SKM-1 treated with dmso at 0.1 percent for 144 hours (cell line): ENCODE data around the gene SUCLG2.

ENCODE experiments used
- DNase-seq: peaks from one replicate; lab custom pipeline; 2025; ENCODE audit not compliant: unreplicated experiment; lab: John Stamatoyannopoulos, UW

Gene SUCLG2, protein sequence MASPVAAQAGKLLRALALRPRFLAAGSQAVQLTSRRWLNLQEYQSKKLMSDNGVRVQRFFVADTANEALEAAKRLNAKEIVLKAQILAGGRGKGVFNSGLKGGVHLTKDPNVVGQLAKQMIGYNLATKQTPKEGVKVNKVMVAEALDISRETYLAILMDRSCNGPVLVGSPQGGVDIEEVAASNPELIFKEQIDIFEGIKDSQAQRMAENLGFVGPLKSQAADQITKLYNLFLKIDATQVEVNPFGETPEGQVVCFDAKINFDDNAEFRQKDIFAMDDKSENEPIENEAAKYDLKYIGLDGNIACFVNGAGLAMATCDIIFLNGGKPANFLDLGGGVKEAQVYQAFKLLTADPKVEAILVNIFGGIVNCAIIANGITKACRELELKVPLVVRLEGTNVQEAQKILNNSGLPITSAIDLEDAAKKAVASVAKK

DNA sequence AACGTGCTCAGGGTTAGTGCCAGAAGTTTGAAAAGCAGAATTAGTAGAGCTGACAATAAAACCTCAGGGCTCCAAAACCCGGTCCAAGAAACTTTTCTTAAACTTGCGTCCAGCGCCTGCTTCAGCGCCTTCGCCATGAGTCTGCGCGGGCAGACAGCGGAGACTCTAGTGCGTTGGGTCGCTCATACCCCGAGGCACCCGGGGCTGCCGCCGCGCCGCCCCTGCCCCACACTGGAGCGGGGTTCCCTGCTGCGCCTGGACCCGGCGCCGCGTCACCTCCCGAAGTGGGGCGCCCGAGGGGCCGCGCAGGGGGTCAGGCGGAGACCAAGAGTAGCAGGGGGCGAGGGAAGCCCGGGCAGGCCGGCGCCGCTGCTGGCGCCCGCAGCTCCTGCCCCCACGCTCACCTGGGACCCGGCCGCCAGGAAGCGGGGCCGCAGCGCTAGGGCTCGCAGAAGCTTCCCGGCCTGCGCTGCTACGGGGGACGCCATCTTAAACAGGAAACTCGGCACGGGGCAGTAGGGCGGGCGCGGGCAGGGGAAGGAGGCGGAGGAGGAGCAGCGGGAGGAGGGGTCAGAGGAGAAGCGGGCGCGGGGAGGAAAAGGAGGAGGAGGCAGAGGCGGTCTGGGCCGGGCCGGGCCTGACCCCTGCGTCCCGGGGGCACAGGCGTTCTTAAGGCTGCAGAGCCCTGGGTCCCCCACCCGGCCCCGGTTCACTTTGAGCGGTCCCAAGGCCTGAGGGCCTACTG lies at the start of gene SUCLG2:
TSS of gene SUCLG2 (minus strand) at position 514 of the 745 bp plus-strand sequence. CDS start at position 488, 26 bp downstream.
- DNase-seq, result peak; percentile 67

DNA sequence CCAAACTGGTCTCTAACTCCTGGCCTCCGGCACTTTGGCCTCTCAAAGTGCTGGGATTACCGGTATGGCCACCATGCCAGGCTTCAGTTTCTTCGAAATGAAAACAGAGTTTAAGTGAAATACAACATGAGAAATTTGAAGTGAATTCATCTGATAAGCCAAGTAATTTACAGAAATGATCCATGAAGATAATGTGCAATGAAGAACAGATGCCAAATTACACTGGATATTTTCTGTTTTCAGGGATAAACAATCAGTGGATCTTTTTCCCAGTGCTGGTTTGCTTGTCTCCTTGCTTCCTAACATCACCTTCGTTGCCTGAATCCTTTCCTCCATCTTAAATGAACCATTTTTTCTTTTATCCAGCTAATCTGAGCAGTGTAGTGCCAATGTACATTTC lies 46.2 kb upstream of the SUCLG2 start:
- no peak for DNase-seq

DNA sequence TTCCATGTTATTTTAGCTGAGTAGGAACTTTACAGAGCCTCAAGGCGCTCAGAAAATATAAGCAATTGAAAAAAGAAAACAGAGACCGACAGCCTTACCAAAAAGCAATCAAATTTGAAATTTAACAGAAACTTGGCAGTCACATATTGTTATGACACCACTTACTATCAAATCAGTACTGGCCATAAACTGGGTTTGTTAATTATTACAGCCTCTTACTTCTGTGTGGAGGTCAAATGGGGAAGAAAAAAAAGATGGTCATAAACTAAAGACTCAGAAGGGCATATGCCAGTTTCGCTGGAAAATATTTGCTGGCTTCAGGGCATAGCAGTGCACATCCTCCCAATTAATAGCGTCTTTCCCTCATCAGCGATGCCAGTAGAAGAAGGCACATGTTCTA lies 45.5 kb upstream of the SUCLG2 start:
- no peak for DNase-seq

DNA sequence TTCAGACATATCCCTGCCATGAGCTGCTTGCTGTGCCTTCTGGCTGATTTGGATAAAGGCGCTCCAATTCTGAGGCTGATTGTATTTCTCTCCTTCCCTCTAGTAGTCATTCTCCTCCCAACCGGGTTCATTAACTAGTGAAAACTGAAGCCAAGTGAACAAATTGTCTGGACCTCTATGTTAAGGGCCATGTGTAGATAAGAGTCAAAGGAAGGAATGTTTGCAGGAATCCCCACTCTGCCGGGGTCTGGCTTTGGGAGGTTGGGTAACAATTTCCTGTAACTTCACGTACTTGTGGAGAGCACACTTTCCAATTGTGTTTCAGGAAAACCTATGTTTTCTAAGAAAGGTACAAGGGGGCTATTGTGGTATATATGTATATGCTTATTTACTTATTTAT lies 38.2 kb upstream of the SUCLG2 start:
- DNase-seq, result no peak

DNA sequence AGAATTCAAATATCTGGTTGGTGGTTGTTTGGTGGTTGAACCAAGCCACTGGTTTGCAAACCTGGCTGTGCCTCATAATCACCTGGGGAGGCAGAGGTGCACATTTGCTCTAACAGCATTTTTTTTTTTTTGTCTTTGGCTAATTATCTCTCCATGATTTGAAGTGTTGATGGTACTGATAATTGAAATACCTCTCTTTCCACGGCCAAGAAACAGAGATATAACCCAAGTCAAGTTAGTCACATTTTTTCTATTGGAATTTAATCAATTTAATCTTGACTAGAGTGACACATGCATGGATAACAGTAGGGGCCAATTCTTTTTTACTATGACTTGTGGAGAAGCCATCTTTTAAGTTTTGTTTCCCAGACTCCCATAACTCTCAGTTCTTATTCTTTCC lies 37.5 kb upstream of the SUCLG2 start:
- DNase-seq, result no peak

DNA sequence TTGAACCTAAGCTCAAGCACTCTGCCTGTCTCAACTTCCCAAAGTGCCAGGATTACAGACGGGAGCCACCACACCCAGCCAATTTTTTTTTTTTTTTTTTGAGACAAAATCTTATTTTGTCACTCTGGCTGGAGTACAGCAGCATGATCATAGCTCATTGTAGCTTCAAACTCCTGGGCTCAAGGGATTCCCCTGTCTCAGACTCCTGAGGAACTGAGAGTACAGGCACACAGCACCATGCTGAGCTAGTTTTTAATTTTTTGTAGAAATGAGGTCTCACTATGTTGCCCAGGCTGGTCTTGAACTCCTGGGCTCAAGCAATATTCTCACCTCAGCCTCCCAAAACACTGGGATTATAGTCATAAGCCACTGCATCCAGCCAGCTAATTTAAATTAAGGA lies 36.8 kb upstream of the SUCLG2 start:
- no peak for DNase-seq

DNA sequence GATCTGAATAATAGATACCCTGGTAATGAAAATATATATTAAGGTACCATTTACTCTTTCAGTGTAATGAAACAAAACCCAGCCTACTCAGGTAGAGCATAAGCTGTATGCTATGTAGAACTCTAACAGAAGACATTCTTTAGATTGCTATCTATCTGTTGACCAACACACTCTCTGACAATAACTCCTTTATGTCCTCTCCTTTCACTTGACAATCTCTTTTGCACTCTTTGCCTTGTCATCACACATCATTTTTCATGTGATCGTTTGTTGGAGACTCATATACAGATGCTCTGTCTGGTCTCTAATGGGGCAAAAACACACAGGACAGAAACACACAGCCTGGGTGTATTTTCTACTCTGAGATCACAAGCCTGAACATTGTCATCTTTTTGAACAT lies 35.4 kb upstream of the SUCLG2 start:
- DNase-seq, result no peak

DNA sequence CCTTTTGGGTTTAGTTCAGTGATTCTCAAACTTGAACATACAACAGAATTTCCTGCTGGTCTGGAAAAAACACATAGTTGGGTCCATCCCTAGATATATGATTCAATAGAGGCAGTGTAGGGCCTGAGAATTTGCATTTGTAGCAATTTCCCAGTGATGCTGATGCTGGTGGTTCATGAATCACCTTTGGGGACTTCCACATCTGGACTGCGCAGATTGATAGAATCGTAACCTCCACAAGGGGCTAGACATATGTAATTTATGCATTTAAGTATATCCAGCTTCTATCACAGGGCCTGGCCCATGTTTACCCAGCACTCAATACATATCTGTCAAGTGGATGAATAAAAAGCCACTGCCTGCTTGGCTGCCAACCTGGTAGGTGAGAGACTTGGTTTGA lies 33.8 kb upstream of the SUCLG2 start:
- DNase-seq, result no peak

DNA sequence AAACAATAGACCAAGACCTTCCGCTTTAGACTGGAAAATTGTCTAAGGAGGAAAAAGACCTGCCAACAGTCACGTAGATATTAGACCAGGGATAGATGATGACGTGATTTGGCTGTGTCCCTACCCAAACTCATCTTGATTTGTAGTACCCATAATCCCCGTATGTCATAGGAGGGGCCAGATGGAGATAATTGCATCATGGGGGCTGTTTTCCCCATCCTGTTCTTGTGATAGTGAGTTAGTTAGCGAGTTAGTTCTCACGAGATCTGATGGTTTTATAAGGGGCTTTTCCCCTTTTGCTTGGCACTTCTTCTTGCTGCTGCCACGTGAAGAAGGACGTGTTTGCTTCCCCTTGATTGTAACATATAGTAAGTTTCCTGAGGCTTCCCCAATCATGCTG lies 31.7 kb upstream of the SUCLG2 start:
- no peak for DNase-seq

DNA sequence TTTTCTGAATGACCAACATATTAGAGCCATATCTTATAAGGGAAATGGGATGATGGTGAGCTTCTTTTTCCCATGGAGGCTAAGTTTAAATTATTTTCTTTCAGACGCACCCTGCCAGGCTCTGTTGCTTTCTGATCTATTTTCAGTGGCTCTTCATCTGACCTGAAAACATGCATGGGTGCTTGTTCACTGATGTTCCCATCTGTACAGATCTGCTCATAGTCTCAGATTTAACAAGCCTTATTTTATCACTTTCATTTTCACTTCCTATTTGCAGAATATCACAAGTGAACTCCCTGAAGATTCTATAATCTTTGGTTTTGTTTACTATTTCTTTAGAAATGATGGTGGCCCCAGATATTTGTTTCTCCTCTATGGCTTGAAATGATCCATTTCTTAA lies 31.1 kb upstream of the SUCLG2 start:
- DNase-seq, result no peak

DNA sequence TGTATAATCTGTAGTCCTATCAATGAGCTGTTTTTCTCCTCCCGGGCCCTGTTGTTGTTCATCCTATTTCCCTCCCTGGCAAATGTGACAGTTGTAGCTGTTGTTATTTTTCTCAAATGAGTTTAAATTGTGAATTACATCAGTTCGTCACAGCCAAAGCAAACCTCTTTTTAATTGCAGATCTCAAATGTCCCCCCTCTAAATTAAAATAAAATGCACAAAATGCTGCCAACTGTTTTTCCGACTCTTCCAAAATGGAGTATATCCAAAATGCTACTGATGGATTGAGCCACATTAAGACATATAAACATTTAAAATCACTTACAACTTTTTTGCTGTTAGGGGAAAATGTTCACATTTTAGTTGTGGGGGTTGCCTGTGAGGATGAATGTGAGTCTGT lies 29.8 kb upstream of the SUCLG2 start:
- DNase-seq, result no peak

DNA sequence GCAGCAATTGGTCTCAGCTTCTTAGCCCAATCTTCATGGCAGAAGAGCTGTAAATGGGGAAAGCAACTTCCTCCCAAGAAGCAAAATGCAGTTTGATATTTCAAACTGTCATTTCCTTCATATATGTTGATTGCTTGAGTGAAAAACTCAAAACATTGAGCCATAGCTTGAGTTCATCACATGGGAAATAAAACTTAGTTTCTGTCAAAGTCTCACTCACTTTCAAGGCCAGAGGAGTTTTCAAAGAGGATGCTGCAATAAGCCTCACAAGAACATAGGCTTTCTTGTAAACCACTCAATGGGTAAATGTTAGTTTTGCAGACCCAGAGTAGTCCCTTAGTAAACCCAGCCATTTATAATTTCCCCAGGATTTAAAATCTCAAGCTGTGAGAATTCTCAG lies 29.1 kb upstream of the SUCLG2 start:
- no peak for DNase-seq

DNA sequence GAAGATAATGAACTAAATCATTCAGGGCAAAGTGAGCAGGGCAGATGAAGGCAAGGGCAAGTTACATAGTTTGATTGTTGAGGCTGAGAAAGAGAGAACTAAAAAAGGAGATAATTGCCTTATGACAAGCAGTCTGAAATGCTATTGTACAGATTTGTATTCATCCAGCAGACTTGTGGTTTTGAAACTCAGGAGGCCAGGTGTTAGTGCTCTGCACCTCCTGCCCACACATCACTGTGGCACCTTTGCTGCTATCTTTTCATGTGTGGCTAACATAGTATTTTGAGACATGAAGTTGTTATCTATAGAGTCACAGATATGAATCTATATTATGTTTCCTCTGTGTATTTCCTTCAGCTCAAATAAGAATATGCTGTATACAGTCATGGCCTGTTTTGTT lies 24.3 kb upstream of the SUCLG2 start:
- DNase-seq, result no peak

DNA sequence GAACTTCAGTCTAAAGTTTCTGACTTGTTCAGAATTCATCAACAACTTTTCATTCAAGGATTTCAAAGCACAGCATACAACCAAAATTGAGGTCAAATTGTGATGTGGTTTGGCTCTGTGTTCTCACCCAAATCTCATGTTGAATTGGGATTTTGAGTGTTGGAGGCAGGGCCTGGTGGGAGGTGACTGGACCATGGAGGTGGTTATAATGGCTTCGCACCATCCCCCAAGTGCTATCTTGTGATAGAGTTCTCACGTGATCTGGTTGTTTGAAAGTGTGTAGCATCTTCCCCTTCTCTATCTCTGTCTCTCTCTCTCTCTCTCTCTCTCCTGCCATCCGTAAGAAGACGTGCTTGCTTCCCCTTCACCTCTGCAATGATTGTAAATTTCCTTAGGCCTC lies 19.6 kb upstream of the SUCLG2 start:
- DNase-seq, result no peak

DNA sequence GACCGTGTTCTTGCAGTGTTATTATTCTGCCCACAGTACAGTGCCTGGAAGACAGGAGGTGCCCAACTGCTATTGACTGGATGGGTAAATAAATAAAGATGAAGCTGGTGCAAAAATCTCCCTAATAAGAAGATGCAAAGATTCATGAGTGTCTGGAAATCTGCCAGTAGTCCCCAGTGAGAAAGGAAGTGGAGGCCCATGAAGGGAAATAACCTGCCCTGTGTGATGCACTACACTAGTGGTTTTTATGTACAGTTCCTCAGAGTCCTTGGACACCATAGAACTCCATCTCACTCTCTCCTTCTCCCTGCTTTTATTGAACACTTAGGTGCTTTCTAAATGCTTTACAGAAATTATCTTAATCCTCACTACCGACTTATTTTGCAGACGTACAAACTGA lies 8.3 kb upstream of the SUCLG2 start:
- DNase-seq, result no peak

DNA sequence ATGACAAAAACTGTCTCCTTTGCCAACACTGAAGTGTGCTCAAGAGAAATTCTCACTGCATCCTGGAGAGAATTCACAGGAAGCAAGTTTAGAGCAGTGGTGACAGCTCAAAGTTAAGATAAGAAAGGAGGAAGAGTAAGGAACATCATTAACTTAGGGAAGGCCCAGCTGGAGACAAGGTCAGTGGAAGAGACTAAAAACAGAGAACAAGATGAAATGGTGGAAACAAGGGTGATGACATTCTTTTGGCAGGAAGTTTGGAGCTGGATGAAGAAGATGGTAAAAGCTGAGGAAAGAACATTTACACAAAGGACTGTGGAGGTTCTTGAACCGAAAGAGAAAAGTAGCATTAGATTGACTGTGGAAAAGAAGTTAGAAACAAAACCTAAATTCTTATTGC lies 6.7 kb upstream of the SUCLG2 start:
- no peak for DNase-seq

DNA sequence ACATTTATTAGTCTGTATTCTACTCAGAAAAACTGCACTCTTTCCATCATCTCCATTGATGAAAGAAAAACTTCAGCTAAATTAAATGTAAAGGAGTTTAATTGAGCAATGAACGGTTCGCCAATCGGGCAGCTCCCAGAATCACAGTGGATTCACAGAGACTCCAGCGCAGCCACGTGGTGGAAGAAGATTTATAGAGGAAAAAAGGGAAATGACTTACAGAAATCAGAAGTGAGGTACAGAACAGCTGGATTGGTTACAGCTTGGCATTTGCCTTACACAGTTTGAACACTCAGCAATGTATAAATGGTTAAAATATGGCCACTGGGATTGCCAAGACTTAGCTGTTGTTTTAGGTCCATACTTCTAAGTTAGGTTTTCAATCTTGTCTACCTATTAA lies 2.8 kb upstream of the SUCLG2 start:
- DNase-seq, result no peak

DNA sequence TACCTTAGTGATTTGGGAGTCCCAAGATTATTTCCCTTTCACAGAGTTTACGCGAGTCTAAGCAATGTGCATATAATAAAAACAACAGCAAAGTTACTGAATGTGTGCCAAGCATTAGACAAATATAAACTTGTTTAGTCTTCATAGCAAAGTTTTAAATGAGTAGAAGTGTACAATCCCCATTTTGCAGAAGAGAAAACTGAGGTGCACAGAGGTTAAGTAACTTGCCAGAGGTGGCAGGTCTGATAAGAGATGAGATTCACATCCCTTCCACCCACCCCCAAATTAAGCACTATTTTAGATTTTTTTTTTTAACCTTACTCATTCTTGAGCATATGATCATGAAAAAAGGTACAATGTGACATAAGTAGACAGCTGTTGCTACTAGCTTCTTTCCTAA lies 2.2 kb upstream of the SUCLG2 start:
- DNase-seq, result no peak

DNA sequence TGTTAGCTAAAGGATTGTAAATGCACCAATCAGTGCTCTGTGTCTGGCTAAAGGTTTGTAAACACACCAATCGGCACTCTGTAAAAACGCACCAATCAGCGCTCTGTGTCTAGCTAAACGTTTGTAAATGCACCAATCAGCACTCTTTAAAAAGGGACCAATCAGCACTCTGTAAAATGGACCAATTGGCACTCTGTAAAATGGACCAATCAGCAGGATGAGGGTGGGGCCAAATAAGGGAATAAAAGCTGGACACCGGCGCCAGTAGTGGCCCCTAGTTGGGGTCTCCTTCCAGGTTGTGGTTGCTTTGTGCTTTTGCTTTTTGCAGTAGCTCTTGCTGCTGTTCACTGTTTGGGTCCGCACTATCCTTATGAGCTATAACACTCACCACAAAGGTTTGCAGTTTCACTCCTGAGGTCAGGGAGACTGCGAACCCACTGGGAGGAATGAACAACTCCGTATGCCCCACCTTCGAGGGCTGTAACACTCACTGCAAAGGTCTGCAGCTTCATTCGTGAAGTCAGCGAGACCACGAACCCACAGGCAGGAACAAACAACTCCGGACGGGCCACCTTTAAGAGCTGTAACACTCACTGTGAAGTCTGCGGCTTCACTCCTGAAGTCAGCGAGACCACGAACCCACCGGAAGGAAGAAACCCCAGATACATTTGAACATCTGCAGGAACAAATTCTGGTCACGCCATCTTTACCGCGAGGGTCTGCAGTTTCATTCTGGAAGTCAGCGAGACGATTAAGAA lies 1.1 kb upstream of the SUCLG2 start:
- no peak for DNase-seq

DNA sequence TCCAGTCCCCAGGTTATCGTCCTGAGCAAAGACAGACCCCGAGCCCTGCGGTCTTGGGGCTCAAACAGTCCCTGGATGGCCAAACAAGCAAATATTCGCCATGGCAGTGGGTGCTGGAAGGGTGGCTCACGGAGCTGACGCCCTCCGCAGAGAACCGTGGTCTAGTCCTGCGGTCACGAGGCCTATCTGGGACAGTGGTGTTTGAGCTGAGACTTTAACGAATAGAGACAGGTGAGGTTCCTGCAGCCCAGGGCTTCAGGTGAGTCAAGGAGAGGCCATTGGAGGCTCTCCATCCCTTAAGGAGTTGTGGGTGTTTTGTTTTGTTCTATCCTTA lies 399 bp upstream of the SUCLG2 start:
- no peak for DNase-seq

DNA sequence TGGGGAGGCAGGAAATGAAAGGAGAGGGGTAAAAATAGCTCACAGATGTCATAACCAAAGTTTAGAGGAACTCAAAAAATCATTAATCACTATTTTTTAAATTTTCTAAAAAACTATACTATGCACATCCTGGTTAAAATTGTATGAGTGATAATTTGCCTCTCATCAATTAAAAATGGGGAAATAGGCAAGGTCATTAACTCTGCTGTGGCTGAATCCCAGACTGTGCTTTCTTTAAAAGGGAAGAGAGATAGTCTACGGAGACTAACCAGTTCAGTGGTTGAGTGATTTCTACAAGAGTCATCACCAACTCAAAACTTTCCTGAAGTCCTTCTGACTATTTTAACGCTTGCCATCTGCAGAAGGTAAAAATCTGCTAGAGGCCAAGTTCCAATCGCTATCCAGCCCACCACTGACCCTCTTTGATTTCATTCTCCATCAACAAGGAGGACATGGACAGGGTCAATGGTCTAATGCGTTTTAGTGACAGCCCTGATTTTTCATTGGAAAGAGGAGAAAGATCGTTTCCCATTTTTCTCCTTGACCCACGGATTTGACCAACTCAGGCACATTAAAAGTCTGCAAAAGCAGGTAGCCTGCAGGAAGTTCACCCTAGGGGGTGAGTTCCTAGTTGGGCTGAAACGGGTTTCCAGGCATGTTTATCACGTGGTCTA lies 850 bp downstream of the SUCLG2 start:
- DNase-seq, result peak; percentile 43
